HG03280 (cell line): ENCODE data around the gene C3orf33.

Experiments used
- ATAC-seq: cut with Tn5 transposase; IDR thresholded peaks from one replicate; pipeline ENCODE4 v1.9.1; 2021; ENCODE audit warnings: mild to moderate bottlenecking, moderate library complexity; ENCODE audit not compliant: unreplicated experiment

Gene C3orf33

DNA sequence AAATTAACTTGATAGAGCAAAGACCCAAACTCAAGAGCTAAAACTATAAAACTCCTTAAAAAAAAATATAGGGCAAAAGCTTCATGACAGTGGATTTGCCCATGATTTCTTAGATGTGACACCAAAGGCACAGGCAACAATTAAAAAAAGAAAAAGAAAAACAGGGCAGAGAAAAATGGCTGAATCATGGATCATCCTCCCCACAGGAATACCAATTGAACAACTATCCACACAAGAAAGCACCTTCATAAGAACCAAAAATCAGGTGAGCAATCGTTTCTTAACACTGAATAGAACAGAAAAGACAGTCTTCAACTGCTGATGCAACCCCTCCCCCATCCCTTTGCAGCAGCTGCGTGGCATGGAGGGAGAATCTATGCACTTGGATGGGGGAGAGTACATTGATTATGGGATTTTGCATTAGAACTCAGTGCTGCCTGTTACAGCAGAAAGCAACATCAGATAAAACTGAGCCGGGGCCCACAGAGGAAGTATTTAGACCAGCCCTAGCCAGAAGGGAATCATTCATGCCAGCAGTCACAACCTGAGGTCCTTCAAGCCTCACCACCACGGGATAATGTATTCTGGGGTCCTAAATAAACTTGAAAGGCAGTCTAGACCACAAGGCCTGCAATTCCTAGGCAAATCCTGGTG lies 15.7 kb downstream of the C3orf33 start:
- no peak for ATAC-seq

DNA sequence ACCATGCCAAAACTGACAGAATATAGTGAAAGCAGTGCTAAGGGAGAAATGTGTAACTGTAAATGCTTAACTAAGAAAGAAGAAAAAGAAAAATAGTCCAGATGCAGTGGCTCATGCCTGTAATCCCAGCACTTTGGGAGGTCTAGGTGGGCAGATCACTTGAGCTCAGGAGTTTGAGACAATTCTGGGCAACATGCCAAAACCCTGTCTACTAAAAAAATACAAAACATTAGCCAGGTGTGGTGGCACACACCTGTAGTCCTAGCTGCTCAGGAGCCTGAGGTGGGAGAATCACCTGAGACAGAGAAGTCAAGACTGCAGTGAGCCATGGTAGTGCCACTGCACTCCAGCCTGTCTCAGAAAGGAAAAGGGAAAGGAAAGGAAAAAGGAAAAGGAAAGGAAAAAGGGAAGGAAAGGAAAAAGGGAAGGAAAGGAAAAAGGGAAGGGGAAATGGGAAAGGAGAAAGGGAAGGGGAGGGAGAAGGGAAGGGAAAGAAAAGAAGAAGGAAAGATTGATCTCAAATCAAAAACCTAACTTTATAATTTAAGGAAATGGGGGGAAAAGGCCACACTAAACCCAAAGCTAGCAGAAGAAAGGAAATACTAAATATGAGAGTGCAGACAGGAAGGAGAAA lies 20.3 kb downstream of the C3orf33 start:
- no peak for ATAC-seq

DNA sequence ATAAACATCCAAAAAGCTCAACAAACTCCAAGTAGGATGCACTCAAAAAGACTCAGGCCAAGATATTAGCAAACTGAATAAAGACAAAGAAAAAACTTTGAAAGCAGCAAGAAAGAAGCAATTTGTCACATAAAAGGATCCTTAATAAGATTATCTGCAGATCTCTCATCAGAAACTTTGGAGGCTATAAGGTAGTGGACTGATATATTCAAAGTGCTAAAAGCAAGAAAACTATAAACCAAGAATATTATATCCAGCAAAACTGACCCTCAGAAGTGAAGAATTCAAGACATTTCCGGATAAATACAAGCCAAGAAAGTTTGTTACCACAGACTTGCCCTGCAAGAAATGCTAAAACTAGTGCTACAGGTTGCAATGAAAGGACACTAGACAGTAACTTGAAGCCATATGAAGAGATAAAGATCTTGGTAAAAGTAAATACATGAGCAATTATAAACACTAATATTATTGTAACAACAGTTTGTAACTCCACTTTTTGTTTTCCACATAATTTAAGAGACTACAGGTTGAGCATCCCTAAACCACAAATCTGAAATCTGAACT lies 23.6 kb downstream of the C3orf33 start:
- ATAC-seq = no peak

DNA sequence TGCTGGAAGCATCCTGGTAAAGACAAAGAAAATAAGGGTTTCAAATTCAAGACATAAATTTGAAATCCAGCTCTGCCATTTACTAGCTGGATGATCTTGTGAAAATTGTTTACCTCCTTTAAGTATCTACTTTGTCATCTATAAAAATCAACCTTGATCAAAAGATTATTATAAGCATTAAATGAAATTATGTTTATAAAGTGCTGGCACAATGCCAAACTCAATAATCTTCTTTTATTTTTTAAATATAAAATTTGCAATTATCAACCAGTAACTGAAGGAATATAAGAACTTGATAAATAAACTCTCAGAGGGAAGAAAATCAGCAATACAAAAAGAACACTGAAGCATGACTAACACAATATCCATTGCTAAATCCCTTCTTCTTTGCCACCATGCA lies 25.8 kb downstream of the C3orf33 start:
- ATAC-seq = no peak

DNA sequence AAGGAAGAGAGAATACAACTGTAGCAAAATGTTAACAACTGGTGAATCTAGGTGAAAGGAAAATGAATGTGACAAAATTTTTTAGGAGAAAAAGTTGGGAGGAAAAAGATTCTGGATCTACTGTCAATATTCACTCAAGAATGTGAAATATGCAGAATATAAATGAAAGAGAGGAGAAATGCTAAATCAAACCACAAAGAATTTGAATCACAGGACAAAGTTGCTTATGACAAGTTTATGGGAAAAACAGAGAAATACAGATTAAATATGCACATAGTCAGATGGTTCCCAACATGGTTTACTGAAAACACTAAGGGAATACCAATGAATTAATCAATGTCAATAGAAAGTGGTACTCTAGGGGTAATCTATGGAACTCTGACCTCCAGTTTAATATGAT lies 27.6 kb downstream of the C3orf33 start:
- no peak for ATAC-seq

DNA sequence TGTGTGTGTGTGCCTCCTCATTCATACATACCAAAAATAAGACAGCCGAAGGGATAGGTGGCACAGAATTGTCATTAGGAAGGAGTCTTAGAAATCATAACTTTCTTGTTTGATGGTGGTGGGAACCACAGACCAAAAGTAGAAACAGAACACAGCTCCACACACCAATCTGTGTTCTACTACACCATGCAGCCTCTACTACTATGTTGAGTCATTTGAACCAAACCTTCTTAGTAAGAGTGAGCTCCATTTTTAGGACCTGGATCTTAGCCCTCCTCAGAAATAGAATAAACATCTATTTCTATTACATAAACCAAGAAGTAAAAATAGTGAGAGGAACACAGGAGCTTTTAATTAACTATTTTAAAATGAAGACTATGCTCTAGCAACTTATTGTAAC lies 33.3 kb downstream of the C3orf33 start:
- ATAC-seq = no peak

DNA sequence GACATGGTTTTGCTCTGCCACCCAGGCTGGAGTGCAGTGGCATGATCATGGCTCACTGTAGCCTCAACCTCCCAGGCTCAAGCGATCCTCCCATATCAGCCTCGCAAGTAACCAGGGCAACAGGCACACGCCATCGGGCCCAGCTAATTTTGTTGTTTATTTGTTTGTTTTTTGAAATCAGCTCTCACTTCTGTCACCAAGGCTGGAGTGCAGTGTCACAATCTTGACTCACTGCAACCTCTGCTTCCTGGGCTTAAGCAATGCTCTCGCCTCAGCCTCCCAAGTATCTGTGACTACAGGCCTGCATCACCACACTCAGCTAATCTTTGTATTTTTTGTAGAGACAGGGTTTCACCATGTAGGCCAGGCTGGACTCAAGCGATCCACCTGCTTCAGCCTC lies 35.0 kb downstream of the C3orf33 start:
- no peak for ATAC-seq

DNA sequence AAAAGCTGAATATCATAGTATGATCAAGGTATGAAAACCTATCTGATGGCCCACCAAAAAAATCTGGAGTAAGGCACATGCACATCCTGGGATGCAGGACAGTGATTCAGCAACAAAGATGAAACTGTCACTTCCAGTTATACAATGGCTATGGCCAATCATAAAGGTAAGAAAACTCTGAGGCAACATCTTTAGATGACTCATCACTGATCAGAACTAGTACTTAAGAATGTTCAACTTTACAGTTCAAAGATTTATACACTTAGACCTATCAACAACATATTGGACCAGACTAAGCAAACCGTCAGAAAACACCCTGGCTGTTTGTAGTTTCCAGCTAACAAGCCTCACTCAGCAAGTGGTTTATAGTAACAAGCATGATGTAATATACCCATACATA lies 39.9 kb downstream of the C3orf33 start:
- no peak for ATAC-seq

DNA sequence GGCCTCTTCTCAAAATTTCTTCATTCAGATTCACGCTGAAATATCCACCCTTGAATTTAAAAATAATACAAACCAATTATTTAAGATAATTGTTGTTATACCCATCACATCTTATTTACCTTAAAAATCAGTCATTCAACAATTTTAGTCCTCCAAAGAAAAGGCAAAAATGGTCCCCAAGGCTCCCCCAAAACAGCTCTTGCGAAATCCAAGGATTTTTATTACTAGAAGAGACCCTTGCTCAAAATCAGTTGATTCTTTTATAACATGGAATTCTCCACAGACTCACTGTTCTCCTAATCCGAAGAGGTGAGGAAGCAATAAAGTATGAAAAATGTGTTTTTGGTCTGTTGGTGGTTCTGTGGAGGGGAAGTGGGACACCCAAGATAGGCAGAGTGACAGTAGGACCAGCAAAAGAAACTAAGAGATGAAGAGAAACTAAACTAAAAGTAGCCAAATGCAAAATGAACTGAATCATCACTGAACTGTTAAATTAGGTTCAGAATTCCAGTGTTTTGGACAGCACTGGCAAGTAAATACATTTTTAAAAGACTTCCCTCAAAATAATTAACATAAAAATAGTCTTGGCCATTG lies 42.1 kb downstream of the C3orf33 start:
- ATAC-seq = no peak

DNA sequence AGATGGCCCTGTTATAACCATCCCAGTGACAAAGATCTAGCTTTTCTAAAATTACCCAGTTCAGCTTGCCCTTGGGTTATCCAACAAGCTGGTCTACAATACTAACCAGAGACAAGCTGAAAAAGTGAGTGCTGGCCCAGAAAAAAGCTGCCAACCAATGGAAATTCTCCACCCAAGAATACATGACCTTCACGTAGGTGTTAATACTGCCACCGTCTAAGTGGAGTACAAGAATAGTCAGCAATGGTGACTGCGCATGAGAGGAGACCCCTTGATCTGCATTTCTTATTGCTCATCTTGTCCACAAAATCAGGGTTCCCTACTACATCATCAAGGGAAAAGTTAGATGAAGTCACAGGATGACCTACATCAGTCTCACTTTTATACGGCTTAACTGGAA lies 45.4 kb downstream of the C3orf33 start:
- no peak for ATAC-seq

DNA sequence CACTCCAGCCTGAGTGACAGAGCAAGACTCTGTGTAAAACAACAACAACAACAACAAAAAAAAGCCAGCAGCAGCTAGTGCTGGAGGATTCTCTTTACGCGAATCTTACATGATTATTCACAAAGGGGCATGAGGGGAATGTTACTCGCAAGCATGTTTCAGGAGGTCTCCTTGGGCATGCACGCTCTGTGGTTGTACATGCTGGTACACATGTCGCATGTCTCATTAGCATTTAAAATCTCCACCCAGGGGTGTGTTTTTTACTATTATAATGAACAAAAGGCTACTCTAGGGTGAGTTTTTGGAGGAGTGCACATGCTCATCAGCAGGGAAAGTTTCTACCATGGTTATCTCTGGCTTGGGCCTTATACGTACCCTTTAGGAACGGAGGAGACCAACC lies 48.5 kb downstream of the C3orf33 start:
- ATAC-seq = no peak

DNA sequence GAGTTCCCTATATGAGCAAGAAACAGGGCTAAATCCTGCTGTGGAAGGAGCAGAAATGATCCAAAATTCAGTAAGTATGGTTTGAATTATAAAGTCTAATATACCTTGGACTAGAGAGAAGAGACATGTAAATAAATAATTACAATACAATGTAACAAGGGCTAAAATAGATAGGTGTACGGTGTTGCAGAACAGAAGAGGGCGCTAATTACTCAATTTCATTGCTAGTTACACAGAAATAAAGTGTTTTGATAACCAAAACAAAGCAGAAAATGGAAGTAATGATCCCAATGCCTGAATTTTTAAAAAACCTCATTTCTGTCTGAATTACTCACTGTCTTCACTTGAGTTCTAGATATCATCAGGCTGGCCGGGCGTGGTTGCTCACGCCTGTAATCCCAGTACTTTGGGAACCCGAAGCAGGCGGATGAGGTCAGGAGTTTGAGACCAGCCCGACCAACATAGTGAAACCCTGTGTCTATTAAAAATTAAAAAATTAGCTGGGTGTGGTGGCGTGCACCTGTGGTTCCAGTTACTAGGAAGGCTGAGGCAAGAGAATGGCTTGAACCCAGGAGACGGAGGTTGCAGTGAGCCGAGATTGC lies 52.9 kb downstream of the C3orf33 start:
- no peak for ATAC-seq

DNA sequence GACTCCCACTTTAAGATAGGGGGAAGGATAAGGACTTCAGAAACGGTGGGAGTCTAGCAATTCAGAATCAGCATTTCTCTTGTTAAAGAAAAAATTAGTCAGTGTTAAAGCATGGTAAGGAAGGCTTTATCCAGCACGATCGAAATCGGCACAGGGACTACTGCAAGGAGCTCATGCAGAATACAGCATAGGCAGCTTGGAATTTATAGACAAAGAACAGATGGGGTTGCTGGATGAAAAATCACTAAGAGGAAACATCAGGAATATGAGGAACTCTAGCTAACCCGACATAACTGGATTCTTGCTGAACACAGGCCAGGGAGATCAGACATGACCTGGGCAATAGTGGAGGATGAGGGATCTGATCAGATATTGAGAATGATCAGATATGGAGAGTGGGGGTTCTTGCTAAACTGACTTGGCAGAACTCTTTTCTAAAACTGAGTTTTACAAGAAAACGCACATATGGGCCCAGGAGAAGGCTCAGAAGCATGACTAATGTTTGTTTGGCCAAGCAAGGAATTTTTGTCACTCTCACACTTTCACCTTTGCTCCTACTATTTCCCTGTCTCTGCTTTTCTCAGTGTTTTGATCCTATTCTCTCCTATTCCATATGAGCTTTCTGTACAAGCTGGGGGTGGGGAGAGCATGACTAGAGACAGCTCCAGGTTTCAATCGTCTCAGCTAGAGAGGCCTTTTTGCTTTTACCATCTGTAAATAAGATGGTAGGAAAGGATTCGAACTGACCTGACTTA lies 57.3 kb downstream of the C3orf33 start:
- no peak for ATAC-seq

DNA sequence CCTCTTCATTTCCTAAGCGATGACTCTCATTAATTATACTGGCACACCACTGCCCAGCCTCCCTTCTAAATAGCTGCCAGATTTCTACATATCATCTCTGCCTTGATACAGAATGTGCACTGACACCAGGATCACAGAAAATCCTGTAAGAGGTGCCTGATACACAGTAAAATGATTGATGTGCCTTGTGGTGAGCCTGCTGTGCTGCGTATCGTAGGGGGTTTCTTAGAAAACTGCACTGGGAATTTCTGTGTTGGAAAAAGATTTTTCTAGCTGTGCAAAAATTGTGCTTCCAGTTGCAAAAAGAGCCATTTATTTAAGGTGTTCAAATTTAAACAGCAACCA lies 58.2 kb downstream of the C3orf33 start:
- ATAC-seq = no peak

DNA sequence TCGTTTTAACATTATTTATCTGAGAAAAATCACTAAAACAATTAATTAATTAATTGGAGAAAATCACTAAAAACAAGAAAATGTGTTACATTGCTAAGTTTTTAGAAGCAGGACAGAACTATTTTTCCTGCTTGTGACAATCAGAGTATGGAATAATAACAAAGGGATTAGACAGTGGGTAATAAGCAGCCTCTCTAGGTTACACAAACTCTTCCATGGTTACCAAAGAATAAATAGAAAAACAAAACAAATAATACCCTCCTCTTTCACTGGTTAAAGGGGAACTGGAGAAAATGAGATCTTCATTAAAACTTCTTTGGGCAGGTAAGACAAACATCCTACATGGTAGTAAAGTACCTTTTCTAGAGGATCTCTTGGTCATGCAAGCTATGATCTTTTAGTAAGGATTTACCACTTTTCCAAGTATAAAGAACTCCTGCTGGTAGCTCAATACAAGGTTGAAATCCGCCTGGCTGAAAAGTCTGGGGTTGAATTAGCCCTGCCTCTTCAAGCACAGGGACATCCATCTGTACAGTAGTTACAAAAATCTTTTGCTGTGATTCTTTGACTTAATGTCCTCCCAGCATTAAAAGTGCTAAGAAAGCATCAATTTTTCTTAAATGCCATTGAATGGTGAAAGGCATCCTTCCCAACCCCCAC lies 58.7 kb downstream of the C3orf33 start:
- no peak for ATAC-seq

DNA sequence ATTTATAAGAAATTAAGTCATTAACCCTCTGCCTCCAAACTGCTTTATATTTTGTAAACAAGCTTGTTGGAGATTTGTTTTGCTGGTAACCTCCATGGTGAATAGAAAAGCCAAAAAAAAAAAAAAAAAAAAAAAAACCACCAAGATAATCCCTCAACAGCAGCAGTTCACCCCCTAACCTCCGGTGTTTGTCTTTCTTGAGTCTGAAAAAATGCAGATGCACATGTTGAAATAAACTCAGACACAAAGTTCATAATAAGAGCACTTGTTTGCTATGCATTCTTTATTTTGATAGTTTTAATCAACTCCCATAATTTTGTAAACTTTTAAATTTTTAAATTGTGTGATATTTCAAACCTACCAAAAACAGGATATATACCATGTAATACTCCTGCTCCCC lies 59.4 kb downstream of the C3orf33 start:
- ATAC-seq = no peak

DNA sequence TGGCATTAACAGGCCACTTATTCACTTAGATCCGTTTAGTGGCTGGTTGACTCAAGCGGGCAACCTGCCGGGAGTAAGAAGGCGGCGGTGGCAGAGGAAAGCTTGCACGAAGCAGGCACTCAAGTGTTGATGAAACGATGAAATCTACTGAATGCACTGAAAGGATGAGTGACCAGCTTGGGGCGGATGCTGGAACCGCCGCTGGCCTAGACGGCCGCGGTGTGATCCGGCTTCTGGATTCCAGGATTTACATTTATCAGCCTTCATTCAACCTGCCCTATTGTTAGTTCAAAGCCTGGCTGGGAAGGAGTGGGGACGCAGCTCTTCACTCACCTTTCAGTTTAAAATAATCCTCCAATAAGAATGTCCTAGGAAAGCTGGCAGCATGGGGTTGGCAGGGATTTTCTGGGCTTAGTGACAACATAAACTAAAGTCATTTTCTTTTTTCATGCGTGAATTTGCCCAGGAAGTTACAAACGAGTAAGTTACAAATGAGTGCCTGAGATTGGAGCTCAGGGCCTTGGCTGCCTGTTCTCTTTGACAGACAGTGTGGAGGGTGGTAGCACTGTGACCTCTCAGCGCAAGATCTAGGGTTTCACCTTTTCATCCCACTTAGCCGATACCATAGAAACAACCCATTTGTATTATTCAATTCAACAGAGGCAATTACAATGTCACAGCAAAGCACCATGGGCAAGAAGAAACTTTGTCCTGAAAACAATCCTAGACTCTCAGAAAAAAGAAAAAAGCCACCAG lies 60.1 kb downstream of the C3orf33 start:
- no peak for ATAC-seq

DNA sequence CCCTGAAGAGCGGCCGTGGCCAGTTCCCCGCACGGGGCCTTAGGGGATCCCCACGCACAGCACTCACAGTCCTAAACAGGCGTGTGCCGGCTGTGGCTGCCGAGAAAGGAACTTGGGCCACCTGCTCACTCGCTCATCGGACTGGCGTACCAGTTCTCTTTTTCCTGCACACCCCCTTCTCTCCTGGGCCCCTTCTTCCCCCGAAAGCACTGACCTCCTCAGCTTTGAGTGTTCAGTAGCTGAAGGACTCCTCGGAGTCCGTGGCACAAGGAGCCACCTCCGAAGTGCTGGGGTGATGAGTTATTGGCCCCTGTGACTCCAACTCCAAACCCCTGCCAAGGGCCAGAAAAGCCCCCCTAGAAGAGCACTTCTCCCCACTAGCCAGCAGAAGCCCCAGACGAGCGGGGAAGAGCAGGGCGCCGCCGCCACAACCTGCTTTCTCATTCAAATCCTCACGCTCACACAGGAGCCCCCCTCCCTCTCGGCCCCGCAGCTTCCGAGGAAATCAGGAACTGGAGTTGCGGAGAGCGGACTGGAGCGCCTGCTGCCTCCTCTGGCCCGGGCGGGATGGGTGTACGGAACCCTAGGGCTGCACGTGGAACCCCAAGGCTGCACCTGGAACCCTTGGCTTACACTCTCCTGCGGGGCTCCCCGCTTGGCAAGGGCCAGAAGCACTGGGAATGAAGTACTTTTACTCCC lies 61.3 kb downstream of the C3orf33 start, which contains the start of gene PLCH1:
Gene PLCH1, minus strand, starts transcription at position 446 of the 699 bp plus-strand sequence. CDS start 40,847 bp downstream, outside the sequence.
- no peak for ATAC-seq

DNA sequence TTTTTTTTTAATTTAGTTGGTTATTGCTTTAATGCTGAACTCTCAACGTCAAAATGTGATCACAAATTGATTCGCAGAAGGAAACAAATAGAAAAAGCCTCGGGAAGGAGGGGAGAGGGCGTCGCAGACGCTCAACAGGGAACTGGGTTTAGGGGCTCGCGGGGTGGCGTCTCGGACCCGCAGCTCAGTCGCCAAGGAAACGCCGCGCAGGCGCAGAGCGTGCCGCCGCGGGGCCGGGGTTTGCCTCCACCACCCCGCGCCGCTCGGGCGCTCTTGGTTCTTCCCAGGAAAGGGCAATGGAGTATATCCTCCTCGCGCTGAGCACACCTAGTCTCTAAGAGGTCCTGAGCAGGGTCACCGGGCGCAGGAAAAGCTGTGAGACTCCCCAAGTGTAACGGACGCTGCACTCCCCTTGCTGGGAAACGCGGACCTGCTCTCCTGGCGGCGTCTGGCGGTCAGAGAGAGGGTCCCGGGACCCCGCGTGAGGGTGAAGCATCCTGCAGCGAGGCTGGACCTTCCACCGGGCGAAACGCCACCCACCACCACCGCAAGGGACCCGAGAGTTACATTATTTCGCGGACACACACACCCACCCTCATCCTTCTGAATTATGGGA lies 62.0 kb downstream of the C3orf33 start:
- ATAC-seq = no peak
